ENCODE measurements around the gene GOLGA6A. TPM values are rescaled to one million over a fixed set of nuclear protein-coding genes. Genes with fewer than 3 reads are reported as not detected.
"Not testable (repeated sequence)": the region's sequence is repeated elsewhere in the genome, so short reads cannot be mapped to it uniquely, and the experiment has no call there.

GOLGA6A gene
- total RNA-seq, 1 donor from 2014 or later = not detected

GRCh38 chr15:74099963-74100733 is 17.8 kb upstream of the GOLGA6A start:
- DNase-seq (ENCODE audit: low spot score) = peak; percentile 92

- not testable (repeated sequence) for DNase-seq (ENCODE audit: low spot score)
These were observed 14.6 kb upstream of the GOLGA6A start for GRCh38 chr15:74096753-74097474.

- DNase-seq (ENCODE audit: low spot score) = not testable (repeated sequence)
These were observed 13.3 kb upstream of the GOLGA6A start for GRCh38 chr15:74095610-74096009.

GRCh38 chr15:74094567-74094966 is 12.2 kb upstream of the GOLGA6A start:
- DNase-seq (ENCODE audit: low spot score) = not testable (repeated sequence)

- DNase-seq (ENCODE audit: low spot score) = not testable (repeated sequence)
These were observed 6.6 kb downstream of the GOLGA6A start for GRCh38 chr15:74075781-74076180.

GRCh38 chr15:74072614-74073337 is 9.6 kb downstream of the GOLGA6A start:
- DNase-seq (ENCODE audit: low spot score) = peak; percentile 38

- DNase-seq (ENCODE audit: low spot score) = not testable (repeated sequence)
These were observed 10.2 kb downstream of the GOLGA6A start for GRCh38 chr15:74072132-74072531.

GRCh38 chr15:74071645-74072044 is 10.7 kb downstream of the GOLGA6A start:
- not testable (repeated sequence) for DNase-seq (ENCODE audit: low spot score)

GRCh38 chr15:74065684-74066411 is 16.5 kb downstream of the GOLGA6A start:
- peak; percentile 42 for DNase-seq (ENCODE audit: low spot score)

GRCh38 chr15:74064822-74065221 is 17.5 kb downstream of the GOLGA6A start:
- DNase-seq (ENCODE audit: low spot score) = not testable (repeated sequence)

- not testable (repeated sequence) for DNase-seq (ENCODE audit: low spot score)
These were observed 18.2 kb downstream of the GOLGA6A start for GRCh38 chr15:74064183-74064582.

GRCh38 chr15:74063425-74064146 is 18.8 kb downstream of the GOLGA6A start:
- not testable (repeated sequence) for DNase-seq (ENCODE audit: low spot score)

GRCh38 chr15:74062671-74063070 is 19.7 kb downstream of the GOLGA6A start:
- DNase-seq (ENCODE audit: low spot score) = no peak

- no peak for DNase-seq (ENCODE audit: low spot score)
These were observed 20.1 kb downstream of the GOLGA6A start for GRCh38 chr15:74062236-74062635.

GRCh38 chr15:74060251-74060650 is 22.1 kb downstream of the GOLGA6A start:
- no peak for DNase-seq (ENCODE audit: low spot score)

- not testable (repeated sequence) for DNase-seq (ENCODE audit: low spot score)
These were observed 23.1 kb downstream of the GOLGA6A start for GRCh38 chr15:74059050-74059833.

- not testable (repeated sequence) for DNase-seq (ENCODE audit: low spot score)
These were observed 26.0 kb downstream of the GOLGA6A start for GRCh38 chr15:74056330-74056729.

GRCh38 chr15:74055804-74056203 is 26.5 kb downstream of the GOLGA6A start:
- DNase-seq (ENCODE audit: low spot score) = no peak

- peak; percentile 70 for DNase-seq (ENCODE audit: low spot score)
These were observed 28.3 kb downstream of the GOLGA6A start for GRCh38 chr15:74053941-74054529.

- no peak for DNase-seq (ENCODE audit: low spot score)
These were observed 28.8 kb downstream of the GOLGA6A start for GRCh38 chr15:74053517-74053916.
